ENCODE results near the gene EML3.
"Not testable (repeated sequence)": the region's sequence is repeated elsewhere in the genome, so short reads cannot be mapped to it uniquely, and the experiment has no call there.

Gene EML3

GRCh38 chr11:62595124-62595523, 17.5 kb downstream of the EML3 start:
- no peak overlapping the region for H3K4me3 ChIP-seq (ENCODE audit: low read depth, low read length)
- DNase-seq (ENCODE audit: low read depth) = no peak
- TF ChIP-seq CTCF (IDR thresholded peaks at IDR 0.05; ENCODE audit: control insufficient read depth, extremely low read depth, insufficient read depth) = no peak

GRCh38 chr11:62593434-62594044, 19.0 kb downstream of the EML3 start:
- peak; percentile 62 for TF ChIP-seq CTCF (IDR thresholded peaks at IDR 0.05; ENCODE audit: control insufficient read depth, extremely low read depth, insufficient read depth)
- H3K4me3 ChIP-seq (ENCODE audit: low read depth, low read length) = no peak overlapping the region
- DNase-seq (ENCODE audit: low read depth) = no peak

GRCh38 chr11:62592989-62593421, 19.6 kb downstream of the EML3 start:
- no peak for DNase-seq (ENCODE audit: low read depth)
- H3K4me3 ChIP-seq (ENCODE audit: low read depth, low read length) = no peak overlapping the region
- no peak for TF ChIP-seq CTCF (IDR thresholded peaks at IDR 0.05; ENCODE audit: control insufficient read depth, extremely low read depth, insufficient read depth)

- no peak for DNase-seq (ENCODE audit: low read depth)
- TF ChIP-seq CTCF (IDR thresholded peaks at IDR 0.05; ENCODE audit: control insufficient read depth, extremely low read depth, insufficient read depth) = no peak
- peak overlapping the region; percentile 100 for H3K4me3 ChIP-seq (ENCODE audit: low read depth, low read length)
Observed at GRCh38 chr11:62592146-62592815, 20.3 kb downstream of the EML3 start.

GRCh38 chr11:62591448-62592145, 21.0 kb downstream of the EML3 start, which contains the start of gene TUT1:
Gene TUT1 (minus strand): TSS chr11:62591523. CDS start chr11:62591485, 38 bp downstream.
- no peak for TF ChIP-seq CTCF (IDR thresholded peaks at IDR 0.05; ENCODE audit: control insufficient read depth, extremely low read depth, insufficient read depth)
- peak; percentile 99 for DNase-seq (ENCODE audit: low read depth)
- peak within 1 kb of the TSS; percentile 100 for H3K4me3 ChIP-seq (ENCODE audit: low read depth, low read length)

- H3K4me3 ChIP-seq (ENCODE audit: low read depth, low read length) = no peak overlapping the region
- no peak for TF ChIP-seq CTCF (IDR thresholded peaks at IDR 0.05; ENCODE audit: control insufficient read depth, extremely low read depth, insufficient read depth)
- no peak for DNase-seq (ENCODE audit: low read depth)
Observed at GRCh38 chr11:62588966-62589637, 23.5 kb downstream of the EML3 start.

GRCh38 chr11:62585356-62585755, 27.2 kb downstream of the EML3 start:
- H3K4me3 ChIP-seq (ENCODE audit: low read depth, low read length); DNase-seq (ENCODE audit: low read depth): not testable (repeated sequence)

- DNase-seq (ENCODE audit: low read depth); H3K4me3 ChIP-seq (ENCODE audit: low read depth, low read length): not testable (repeated sequence)
Observed at GRCh38 chr11:62581735-62582134, 30.8 kb downstream of the EML3 start.

Data from LNCaP clone FGC (cell line).